ENCODE results near the gene TBC1D2B. TPM values are rescaled to one million over a fixed set of nuclear protein-coding genes. Genes with fewer than 3 reads are reported as not detected.

The TBC1D2B gene
- total RNA-seq, 3 donors from 2014 or later = 54.8 to 65.6 (median 57.0) TPM

- Histone ChIP-seq H3K9me3 (no peaks in the 10 kb centered on the region), H3K4me3 (no peak overlapping the region), H3K36me3 (ENCODE audit: low read depth) (no peaks in the 10 kb centered on the region), H3K4me1 (ENCODE audit: low read depth) (peaks cover 77% of the 10 kb centered on the region)
- DNase-seq = peak in 1 of 3 donors; percentile 4
- ATAC-seq = peak; percentile 37
- TF ChIP-seq CTCF (IDR thresholded peaks at IDR 0.05) = no peak
- intact Hi-C loops (cut with DNase I, micrococcal nuclease) = no loop called here
These were observed 27.1 kb downstream of the TBC1D2B start for GRCh38 chr15:78050441-78050809.

DNA sequence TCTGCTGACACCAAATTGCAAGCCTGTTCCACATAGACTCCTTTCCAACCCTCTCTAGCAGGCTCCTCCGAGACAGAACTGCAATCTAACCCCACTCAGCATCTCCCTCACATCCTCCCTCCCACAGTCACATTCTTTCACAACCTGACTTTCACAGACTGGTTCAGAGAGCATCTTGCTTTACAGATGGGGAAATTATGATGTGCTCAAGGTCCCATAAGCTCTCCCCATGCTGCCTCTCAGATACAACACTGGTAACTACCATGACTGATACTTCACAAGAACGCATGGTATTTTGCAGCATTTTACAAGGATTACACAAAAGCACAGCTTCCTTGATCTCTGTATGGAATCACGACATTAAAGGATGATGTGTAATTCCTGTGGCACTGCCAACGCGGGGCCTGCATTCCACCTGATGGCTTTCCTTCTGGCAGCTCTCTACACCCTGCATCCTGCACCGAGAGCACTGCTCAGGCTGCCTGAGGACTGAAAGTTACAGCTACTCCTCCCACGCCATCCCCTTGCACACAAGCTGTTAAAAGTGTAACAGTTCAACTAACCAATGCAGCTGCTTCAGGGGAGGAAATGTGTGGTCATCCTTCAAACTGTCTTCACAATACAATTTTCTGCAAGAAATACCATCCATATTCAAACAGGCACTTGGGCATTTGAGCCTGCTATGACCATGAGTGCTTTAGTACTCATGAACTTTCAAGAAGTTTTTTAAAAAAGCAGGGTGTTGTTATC, 27.6 kb downstream of the TBC1D2B start:
- peaks cover 77% of the 10 kb centered on the region for H3K4me1 ChIP-seq (ENCODE audit: low read depth)
- DNase-seq (peak in 1 of 3 donors; percentile 55), ATAC-seq (peak; percentile 54)
- no peaks in the 10 kb centered on the region for H3K36me3 ChIP-seq (ENCODE audit: low read depth)
- H3K9me3 ChIP-seq = no peaks in the 10 kb centered on the region
- H3K4me3 ChIP-seq = no peak overlapping the region
- TF ChIP-seq CTCF (IDR thresholded peaks at IDR 0.05) = no peak
- intact Hi-C loops (cut with DNase I, micrococcal nuclease) = no loop called here

DNA sequence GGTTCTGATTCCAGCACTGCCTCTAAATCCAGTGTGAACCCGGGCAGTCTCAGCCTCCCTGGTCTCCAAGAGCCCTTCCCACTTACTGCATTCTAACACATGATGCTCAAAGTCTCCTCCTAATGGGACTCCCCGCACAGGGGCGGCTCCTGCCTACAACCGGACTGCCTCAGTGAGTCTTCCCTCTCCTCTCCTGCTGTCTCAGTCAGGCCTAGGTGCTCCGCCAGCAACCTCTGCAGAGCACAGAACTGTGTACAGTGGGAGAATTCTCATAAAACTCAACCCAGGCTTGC, 28.9 kb downstream of the TBC1D2B start:
- no peaks in the 10 kb centered on the region for H3K9me3 ChIP-seq
- DNase-seq (peak in 1 of 3 donors; percentile 2), ATAC-seq (no peak)
- no peak overlapping the region for H3K4me3 ChIP-seq
- H3K36me3 ChIP-seq (ENCODE audit: low read depth) = no peaks in the 10 kb centered on the region
- intact Hi-C loops (cut with DNase I, micrococcal nuclease) = no loop called here
- TF ChIP-seq CTCF (IDR thresholded peaks at IDR 0.05) = no peak
- H3K4me1 ChIP-seq (ENCODE audit: low read depth) = peaks cover 86% of the 10 kb centered on the region

DNA sequence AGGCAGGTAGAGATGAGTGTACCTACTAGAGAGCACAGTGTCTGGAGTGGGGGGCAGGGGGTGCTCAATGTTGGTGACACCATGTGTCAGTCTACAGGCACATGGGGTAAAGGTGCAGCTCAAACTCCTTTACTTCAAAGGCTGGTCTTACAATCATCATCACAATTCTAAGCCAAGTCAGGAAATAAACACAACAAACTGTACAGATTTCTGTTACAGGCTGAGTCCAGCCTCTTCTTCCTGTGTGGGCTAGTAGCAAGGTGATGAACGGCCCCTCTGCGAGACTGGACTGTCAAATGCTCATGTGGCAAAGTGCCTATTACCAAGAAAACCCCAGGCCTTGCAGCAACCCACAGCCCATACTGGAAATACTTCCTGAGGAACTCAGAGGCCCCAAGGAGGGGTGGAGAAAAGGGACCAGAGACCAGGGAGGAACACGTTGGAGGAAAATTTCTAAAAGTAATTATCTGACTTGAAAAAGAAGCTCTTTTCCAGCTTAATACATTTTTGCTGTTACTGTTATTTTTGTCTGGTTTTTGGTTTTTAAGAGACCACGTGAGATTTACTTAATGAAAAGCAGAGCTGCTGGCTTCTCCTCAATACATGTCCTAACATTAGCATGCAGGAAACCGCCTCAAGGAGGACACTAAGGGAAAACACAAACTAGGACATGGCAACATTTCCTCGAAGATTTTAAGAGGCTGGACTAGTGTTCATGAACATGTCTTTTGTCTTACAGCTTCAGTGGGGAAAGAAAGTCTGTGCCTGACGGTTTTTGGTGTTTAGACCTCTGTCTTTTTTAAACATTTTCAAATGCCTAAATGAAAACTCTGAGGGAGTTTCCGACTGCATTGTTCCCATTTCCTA, 29.5 kb downstream of the TBC1D2B start:
- peaks cover 86% of the 10 kb centered on the region for H3K4me1 ChIP-seq (ENCODE audit: low read depth)
- H3K4me3 ChIP-seq = no peak overlapping the region
- H3K9me3 ChIP-seq = no peaks in the 10 kb centered on the region
- ATAC-seq (peak; percentile 8), DNase-seq (peak in 1 of 3 donors; percentile 11)
- no peaks in the 10 kb centered on the region for H3K36me3 ChIP-seq (ENCODE audit: low read depth)
- TF ChIP-seq CTCF (IDR thresholded peaks at IDR 0.05) = no peak
- intact Hi-C loops (cut with DNase I, micrococcal nuclease) = no loop called here

GRCh38 chr15:78046796-78047341, 30.6 kb downstream of the TBC1D2B start:
- TF ChIP-seq CTCF (IDR thresholded peaks at IDR 0.05) = no peak

More at GRCh38 chr15:78046796-78047341, 30.6 kb downstream of the TBC1D2B start:
- DNase-seq = peak in 1 of 3 donors; percentile 63
- intact Hi-C loops (cut with DNase I, micrococcal nuclease) = no loop called here
- ATAC-seq = peak; percentile 71
- Histone ChIP-seq H3K36me3 (ENCODE audit: low read depth) (no peaks in the 10 kb centered on the region), H3K4me3 (no peak overlapping the region), H3K9me3 (no peaks in the 10 kb centered on the region), H3K4me1 (ENCODE audit: low read depth) (peaks cover 76% of the 10 kb centered on the region)

Measured in mucosa of descending colon (tissue), 3 donors.